GM18870 (cell line): ENCODE results near the gene TSN.
"Not testable (repeated sequence)": the region's sequence is repeated elsewhere in the genome, so short reads cannot be mapped to it uniquely, and the experiment has no call there.

Source experiments
- ATAC-seq: cut with Tn5 transposase; IDR thresholded peaks from one replicate; pipeline ENCODE4 v1.9.1; 2021; ENCODE audit warnings: moderate library complexity; ENCODE audit not compliant: unreplicated experiment

The TSN gene

DNA sequence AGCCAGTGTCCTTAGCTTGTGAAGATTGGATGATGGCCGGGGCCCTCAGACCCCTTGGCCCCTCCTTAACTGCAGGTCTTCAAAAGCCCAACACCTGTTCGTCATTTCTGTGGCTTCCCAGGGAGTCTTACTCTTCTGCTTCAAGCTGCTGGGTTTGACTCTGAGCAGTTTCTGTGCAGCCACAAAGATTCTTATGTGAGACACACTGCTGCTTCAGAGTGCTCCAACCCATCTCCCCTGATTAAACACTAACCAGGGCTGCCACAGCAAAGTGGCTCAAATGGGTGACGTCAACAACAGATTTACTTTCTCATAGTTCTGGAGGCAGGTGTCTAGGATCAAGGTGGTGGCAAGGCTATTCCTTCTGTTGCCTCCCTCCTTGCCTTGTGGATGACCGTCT lies 40.8 kb downstream of the TSN start:
- peak; percentile 68 for ATAC-seq

DNA sequence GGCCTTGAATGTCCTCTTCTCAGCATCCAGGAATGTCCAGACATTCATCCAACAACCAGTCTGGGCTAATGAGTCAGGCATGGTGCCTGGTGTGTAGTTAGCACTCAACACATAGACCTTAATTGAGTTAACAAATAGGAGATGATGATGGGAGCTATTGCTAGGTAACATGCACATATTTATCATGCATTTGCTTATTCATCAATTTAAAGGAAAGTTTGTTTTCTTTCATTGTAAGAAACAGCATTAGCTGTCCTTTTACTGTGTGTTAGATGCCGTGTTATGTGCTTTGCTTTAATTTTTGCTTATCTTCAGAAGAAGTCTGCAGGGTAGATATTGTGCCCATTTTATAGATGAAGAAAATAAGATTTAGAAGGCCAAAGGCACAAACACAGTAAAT lies 43.2 kb downstream of the TSN start:
- no peak for ATAC-seq

DNA sequence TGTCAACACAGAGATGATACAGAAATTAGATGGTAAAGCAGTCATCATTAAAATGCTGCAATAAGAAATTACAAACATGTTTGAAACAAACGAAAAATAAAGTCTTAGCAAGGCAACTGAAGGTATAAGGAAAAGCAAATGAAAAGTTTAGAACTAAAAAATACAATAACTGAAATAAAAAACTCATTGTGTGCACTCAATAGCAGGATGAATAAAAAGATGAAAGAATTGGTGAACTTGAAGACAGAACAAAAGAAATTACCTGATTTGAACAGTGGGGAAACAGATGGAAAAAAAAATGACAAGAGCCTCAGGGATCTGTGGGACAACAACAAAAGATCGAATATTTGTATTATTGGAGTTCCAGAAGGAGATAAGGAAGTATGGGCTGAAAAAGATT lies 46.5 kb downstream of the TSN start:
- ATAC-seq, result no peak

DNA sequence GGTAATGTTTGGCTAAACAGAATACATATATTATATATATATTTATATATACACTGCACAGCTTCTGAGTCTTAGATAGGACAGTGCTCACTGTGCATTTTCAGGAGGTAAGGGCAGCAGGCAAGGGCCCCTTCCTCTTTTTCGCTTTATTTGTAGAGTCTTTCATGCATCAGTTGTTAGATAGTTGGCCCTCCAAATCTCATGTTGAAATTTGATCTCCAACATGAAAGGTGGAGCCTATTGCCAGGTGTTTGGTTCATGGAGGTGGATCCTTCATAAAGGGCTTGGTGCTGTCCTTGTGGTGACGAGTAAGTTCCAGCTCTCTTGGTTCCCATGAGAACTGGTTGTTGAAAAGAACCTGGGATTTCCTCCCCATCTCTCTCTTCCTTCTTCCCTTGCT lies 48.1 kb downstream of the TSN start:
- no peak for ATAC-seq

DNA sequence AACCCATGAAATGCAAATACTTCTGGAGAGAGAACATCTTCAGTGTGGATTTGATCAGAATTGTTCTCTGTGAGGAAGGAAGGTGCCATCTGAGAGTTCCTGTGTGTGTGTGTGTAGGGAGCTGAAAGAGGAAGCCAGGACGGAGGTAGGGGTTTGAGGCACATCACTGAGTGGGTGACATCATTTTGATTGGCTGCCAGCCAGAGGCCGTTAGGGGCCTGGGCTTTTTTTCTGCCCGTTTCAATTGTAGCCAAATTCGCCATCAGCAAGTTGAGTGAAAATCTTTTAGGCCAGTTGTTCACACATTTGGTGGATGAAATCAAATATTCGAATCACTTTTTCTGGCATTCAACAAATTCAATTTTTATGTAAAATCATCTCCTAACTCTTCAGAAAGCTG lies 48.9 kb downstream of the TSN start:
- no peak for ATAC-seq

DNA sequence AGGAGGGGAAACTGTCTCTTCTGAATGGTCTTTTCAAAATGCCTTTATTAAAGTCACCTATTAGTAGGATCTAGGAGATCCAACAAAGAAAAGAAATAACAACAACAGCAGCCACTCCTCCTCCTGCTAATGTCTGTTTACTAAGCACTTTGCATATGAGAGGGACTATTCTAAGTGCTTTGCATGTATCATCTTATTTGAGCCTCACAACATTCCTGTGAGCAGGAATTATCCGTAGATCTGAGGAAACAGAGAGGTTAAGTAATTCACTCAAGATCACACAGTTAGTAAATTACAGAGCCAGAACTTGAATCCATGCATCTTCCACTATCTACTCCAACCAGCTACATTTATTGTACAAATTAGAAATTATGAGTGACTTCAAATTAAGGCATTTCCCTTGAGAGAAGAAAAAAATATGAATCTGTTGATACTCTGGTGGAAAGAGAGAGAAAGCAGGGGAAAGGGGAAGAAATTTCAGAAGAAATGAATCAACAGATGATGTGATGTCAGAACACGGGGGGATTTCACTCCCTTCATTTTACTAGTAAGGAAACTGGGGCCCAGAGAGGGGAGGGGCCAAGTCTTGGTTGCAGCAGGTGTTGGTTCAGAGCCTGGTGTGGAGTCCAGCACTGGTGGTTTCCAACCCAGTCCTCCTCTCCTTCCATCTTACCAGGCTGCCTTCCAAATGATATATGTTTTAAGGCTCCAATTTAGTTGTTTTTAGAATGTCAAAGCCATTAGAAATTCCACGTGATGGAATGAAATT lies 49.7 kb downstream of the TSN start:
- ATAC-seq, result no peak

DNA sequence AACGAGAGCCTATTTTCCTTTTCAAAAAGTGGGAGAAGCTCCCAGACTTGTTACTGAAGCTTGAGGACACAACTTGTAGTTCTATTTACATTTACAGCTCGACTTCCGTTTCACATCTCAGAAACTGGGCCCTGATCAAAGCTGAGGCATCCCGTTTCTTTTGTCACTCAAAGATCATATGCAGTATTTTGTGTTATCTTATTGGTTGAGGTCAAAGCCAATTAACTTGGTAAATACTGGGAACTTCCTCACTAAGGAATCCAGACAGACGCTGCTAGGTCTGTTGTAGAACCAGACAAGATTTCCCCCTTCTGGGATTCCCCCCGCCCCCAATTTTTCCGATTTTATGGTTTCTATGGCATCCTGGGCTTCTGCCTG lies 50.3 kb downstream of the TSN start:
- ATAC-seq, result no peak

DNA sequence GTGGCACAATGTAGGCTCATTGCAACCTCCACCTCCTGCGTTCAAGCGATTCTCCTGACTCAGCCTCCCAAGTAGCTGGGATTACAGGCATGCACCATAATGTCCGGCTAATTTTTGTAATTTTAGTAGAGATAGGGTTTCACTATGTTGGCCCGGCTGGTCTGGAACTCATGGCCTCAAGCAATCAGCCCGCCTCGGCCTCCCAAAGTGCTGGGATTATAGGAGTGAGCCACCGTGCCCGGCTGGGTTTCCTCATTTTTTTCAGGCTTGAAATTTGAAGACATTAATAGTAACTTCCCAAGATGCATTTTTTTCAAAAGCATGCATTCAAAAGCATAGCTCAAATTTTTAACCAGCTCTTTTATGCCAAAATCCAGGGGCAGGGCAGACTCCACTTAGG lies 52.3 kb downstream of the TSN start:
- not testable (repeated sequence) for ATAC-seq

DNA sequence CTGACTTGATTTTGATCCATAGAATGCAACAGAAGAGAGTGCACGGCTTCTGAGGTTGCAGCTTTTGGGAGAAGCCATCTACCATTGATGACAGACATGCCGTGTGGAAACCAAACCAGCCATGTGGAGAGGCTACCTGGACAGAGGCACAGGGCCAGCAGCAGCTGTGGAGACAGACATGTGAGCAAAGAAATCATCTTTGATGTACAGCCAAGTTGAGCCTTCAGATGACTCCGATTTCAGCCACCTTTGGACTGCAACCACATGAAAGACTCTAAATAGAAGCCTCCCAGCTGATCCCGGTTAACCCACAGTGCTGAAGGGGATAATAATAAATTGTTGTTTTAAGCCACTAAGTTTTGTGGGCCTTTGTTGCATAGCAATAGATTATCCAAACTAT lies 54.2 kb downstream of the TSN start:
- ATAC-seq, result no peak

DNA sequence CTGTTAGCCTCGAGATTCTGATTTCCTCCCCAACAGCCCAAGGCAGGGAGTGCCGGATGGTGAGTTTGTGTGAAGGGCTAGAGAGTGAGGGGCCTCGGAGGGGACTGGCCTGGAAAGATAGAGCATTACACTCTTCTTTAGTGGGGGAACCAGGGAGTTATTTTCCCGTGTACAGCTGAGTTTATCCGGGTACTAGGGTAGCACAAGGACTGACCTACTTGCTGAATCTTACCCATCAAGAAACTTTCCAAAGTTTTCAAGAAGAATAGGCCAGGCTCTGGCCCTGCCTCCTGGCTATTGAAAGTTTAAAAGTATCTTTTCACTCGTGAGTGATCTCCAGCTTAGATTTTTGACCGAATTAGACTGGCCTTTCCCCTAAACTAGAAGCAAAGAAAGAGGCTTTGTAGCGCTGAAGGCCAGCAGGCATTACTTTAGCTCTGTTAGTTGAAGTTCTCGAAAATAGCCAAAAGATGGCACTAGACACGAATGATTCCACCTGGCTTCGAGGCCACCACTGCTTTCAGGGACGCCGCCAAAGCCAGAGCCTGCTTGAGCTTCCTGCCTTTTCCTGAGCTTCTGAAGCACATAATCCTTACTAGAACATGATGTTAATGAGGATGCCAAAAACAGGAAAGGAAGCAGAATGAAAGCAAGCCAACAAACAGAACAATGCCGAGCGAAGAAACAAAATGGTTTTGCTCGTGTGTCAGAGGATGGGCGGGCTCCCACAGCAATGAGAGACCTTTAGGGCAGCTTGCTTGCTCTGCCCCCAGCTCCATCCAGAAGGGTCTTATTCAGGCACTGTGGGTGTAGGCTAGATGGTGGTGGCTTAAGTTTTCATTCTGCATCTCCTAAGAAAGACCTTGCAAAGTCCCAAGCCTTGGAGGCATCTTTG lies 55.8 kb downstream of the TSN start:
- peak; percentile 92 for ATAC-seq

DNA sequence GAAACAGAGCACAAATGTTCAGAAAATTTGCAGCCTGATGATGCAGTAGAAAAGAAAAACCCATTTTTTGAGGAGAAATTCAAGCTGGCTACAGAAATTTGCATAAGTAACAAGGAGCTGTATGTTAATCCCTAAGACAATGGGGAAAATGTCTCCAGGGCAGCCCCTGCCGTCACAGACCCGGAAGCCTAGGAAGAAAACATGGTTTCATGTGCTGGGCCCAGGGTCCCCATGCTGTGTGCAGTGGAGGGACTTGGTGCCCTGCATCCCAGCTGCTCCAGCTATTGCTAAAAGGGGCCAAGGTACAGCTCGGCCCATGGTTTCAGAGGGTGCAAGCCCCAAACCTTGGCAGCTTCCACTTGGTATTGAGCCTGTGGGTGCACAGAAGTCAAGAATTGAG lies 57.6 kb downstream of the TSN start:
- ATAC-seq, result not testable (repeated sequence)

DNA sequence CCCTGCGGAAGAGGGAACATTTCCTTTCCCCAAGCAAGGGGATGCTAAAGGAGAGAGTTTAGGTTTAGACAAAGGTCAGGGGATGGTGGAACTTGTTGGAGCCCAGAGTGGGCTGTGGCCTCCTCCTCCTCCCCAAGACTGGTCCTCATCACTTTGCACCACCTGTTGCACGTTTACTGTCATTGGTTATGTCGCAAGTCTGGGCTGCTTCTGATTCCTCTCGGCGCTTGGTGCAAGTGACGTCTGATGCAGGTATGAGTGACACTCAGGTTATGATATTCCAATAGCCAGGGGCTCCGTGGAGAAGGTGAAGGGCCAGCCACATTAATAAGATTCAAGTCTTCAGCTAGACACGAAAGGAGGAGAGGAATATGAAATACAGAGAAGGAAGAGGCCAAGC lies 59.8 kb downstream of the TSN start:
- ATAC-seq, result no peak

DNA sequence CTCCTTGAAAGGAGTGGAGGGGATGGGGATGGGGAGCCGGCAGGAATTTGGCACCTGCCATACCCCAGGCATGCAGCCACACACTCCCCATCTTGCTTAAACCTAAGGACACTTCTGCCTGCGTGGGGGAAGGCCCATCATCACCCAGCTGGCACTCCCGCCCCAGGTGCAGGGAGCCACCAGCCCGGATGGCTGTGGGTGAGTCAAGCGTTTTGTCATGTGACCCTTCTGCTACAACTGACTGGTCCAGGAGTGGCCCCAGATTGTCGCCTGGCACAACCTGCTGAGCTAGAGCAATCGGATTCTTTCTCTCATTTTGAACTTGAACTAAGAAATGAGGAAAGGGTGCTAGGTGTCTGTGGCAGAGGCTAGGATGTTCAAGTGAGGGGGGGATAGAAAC lies 61.3 kb downstream of the TSN start:
- no peak for ATAC-seq

DNA sequence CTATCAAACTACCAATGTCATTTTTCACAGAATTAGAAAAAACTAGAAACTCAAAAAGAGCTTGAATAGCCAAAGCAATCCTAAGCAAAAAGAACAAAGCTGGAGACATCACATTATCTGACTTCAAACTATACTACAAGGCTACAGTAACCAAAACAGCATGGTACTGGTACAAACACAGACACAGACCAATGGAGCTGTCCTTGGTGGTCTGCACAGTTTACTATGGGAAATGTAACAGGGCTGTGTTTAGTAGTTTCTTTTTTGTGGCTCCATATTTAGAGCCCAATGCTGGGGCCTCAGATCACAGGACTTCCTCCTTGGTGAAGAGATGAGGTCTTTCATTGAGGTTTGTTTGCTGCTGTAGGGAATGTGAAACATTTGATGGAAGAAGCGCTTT lies 61.9 kb downstream of the TSN start:
- not testable (repeated sequence) for ATAC-seq
